ENCODE data around the gene GSTM2.

The GSTM2 gene

DNA sequence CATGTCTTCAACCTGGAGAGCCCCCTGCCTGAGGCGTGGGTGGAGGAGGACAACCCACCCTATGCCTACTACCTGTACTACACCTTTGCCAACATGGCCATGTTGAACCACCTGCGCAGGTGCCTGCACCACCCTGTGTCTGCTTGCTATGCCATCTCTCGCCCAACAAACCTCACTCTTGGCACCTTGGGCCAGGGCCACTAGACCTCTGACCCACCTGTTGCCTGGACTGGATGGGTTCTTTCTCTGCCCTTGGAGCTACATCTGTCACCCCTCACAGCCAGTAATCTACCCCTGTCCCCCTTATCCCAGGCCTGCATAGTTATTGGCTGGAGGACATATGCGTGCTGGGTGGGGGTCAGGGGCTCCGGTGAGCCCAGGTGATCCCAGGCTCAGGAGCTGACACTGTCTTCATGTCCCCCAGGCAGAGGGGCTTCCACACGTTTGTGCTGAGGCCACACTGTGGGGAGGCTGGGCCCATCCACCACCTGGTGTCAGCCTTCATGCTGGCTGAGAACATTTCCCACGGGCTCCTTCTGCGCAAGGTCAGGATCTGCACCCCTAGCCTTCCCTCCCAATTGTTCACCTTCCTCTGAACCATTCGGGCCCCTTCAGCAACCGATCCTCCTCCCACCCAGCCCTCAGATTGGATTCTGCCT, 38.4 kb upstream of the GSTM2 start:
- no peak for DNase-seq (ENCODE audit: low read depth)

- no peak for DNase-seq (ENCODE audit: low read depth)
These were observed 37.6 kb upstream of the GSTM2 start for GRCh38 chr1:109630081-109630897.

GRCh38 chr1:109630898-109631512, 36.9 kb upstream of the GSTM2 start:
- DNase-seq (ENCODE audit: low read depth) = no peak

DNA sequence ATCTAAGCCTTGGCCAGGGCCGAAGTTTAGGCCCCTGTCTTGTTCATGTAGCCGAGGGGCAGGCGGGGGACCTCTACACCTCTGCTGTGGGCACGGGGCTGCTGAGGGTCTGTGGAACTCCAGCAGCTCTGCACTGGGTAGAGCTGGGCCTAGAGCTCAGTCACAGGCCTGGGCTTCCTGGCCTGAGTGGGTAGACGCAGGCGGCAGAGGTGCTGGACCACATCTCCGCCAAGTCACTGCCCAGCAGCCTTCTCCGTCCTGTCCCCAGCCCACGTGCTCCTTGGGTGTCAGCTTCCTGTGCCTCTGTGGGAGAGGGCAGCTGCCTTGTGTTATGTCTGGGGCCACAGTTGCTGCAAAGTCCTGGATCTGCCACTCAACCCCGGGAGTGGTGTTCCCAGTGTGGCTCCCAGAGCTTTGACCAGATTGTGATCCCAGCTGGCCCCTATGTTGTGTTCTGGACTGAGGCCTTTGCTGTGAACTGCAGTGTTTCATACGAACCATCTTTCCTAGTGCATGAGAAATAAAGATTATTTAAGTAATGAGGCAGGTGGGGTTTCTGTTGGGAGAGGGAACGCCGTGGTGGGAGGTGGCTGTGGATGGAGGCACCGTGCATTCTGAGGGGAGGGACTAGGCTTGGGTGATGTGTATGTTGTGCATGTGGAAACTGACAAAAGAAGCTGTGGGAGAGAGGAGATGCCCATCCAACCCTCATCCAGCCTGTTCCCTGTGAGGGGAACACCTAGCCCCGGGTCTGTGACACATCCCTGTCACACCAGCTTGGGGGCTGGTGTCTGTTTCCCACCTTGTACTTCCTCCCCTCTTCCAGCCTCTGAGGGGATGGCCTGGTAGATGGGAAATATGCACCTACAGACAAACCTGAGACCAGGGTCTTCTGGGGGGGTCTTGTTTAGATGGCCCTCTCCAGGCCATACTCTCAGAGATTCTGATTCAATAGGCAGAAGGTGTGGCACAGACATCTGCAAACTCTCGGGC, 36.0 kb upstream of the GSTM2 start:
- no peak for DNase-seq (ENCODE audit: low read depth)

DNA sequence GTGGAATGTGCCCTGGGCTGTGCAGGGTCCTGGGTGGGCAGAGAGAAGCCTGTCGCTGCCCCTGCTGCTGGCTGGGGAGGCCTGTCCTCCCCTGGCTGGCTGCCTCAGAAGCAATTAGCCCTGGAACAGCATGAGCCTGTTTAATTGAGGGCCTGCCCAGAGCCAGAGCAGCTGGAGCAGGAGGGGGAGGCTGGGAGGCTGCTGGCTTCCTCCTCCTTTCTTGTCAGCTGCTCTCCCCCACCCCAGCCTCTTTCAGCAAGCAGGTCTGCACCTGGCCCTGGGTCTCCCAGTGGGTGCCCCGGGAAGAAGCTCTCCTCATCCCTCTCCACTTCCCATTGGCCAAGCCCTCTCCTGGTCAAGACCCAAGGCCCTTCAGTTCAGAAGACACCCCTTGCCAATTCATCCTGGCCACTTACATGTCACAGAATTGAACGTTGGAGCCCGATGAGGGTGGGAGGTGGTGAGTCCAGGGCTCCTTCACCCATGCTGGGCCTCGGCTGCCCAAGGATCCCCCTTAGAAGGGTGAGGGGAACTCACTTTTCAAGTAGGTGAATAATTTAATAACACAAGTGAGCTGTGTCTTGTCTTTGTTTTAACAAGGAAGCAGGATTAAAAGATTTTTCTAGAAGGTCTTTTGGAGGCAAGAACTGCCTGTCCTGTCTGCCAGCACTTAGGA, 35.0 kb upstream of the GSTM2 start:
- no peak for DNase-seq (ENCODE audit: low read depth)

DNA sequence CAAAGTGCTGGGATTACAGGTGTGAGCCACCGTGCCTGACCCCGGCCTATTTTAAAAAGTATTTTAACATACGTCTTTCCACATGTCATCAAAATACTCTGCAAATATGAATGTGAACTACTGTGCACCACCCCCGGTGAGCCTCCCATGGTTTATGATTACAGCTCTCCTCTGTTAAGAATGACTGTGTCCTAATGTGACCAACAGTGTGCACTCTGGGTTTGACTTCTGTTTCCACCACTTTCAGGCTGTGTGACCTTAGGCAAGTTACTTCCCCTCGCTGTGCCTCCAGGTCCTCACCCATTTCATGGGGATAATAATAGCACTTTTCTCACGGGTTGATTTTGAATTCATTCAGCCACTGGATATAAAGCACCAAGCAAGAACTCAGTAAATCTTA, 33.6 kb upstream of the GSTM2 start:
- no peak for DNase-seq (ENCODE audit: low read depth)

DNA sequence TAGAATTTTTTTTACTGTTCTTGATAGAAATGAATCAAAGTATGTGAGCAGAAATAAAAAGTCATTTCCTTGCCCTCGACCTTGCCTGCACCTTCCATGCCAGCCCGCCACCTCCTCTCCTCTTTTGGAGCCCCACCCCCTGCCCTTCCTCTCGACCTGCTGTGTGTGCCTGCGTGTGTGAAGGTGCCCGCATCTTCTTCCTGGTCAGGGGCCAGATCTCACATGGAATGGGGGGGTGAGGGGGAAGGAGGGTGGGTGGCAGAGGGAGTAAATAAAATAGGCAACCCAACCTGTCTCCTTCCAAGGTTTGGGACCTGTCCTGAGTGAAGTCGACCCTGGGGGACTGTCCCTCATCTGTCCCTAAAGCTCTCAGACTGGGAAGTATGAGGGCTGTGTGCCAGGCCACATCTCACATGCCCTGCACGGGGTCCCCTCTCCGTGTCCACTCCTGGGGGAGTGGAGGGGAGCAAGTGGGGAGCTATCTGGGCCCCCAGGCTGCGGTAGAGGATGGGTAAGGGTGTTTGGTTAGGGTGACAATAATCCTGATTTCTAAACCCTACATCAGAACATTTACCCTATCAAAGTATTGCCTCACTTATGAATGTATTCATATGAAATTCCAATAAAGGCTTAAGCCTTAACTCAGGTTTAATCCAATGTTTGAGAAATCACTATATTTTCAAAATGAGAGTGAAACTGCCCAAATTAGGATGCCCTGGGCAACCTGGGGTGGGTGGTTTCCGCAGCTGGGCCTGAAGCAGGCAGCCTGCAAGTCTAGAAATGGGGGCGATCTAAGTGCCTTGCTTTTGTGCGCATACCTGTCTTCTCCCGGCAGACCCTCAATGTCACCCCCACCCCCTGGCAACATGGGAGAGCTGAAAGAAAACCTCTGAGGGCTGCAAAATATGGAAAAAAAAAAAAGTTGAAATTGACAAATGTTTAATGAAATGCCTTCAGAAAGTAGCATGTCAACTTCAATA, 32.8 kb upstream of the GSTM2 start:
- DNase-seq (ENCODE audit: low read depth) = no peak

GRCh38 chr1:109635862-109636200, 32.0 kb upstream of the GSTM2 start:
- DNase-seq (ENCODE audit: low read depth) = no peak

DNA sequence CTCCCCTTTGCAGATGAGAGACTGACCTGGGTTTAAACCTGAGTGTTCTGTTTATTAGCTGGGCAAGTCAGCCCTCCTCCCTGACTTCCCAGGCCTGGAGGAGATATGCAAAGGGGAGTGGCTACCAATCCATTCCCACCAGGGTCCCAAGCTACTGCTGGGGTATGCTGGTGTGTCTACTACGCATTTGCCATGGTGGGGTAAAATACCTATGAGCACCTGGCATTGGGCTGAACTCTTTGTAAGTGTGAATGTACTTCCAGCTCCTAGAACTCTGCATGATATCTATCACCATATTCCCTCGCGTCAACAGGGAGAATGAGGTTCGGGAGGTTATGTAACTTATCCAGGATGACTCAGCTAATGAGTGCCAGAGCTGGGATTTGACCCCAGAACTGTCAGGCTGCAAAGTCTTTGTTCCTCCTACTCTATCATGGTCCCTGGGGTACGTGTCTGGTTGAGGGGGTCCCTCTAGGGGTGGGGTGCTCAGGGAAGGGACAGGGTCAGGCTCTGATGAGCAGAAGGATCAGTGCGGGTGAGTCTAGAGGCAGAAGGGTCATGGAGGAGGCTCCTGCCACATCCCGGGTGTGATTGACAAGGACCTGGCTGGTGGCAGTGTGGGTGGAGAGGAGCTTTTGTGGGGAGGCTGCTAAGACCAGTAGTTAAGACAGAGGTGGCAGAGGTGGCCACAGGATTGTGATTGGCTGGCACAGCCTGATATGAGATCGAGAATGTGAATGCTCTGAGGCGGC, 31.5 kb upstream of the GSTM2 start:
- no peak for DNase-seq (ENCODE audit: low read depth)

GRCh38 chr1:109637446-109637845, 30.4 kb upstream of the GSTM2 start:
- no peak for DNase-seq (ENCODE audit: low read depth)

- DNase-seq (ENCODE audit: low read depth) = no peak
These were observed 28.6 kb upstream of the GSTM2 start for GRCh38 chr1:109639063-109639840.

GRCh38 chr1:109639841-109640184, 28.0 kb upstream of the GSTM2 start:
- no peak for DNase-seq (ENCODE audit: low read depth)

GRCh38 chr1:109640285-109640865, 27.5 kb upstream of the GSTM2 start:
- DNase-seq (ENCODE audit: low read depth) = peak; percentile 89

DNA sequence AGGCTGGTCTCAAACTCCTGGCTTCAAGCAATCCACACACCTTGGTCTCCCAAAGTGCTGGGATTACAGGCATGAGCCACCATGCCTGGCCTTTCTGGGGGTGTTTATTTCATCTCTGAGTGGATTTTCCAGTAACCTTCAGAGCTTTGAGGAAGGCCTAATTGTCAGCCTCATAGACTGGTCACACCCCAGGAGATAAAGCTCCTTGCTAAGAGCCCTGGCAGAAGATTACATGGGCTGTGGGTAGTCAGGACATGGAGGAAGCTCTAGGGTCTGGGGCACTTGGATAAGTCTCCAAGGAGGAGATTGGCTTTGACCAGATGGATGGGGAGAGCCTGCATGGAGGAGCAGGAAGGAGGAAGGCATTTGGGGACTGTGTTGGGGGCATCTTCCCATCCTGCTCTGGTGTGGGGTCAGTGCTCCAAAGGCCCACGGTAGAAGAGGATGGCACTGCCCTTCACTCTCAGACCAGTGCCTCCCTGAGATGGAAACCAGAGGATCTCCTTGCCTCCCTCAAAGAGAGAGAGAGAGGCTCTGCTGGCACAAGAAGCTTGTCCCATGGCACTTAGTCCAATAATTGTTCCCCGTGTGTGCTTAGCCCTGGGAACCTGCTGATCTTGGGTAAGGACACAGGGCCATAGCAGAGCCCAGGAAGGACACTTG, 26.6 kb upstream of the GSTM2 start:
- no peak for DNase-seq (ENCODE audit: low read depth)

DNA sequence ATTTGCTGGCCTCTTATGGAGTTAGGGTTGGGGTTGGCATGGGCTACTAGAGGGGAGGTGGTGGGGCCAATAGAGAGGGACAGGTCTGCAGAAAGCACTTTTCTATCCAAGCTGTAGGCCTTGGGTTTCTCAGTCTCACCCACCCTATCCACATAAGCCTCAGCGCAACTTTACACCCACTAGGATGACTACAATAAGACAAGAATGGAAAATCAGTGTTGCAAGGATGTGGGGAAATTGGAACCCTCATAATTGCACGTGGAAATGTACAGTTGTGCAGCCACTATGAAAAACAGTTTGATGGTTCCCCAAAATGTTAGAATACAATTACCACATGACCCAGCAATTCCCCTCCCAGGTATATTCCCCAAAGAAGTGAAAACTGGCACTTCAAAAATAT, 26.0 kb upstream of the GSTM2 start:
- DNase-seq (ENCODE audit: low read depth) = no peak

DNA sequence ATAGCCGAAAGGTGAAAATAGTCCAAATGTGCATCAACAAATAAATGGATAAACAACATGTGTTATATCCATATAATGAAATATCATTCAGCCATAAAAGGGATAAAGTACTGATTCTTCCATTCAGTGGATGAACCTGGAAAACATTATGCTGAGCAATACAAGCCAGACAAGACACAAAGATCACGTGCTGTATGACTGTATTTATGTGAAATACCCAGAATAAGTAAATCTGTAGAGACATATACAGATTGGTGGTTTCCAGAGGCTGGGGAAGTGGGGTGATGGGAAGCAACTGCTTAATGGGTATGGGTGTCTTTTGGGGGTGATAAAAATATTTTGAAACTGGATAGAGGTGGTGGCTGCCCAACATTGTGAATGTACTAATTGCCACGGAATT, 25.2 kb upstream of the GSTM2 start:
- no peak for DNase-seq (ENCODE audit: low read depth)

DNA sequence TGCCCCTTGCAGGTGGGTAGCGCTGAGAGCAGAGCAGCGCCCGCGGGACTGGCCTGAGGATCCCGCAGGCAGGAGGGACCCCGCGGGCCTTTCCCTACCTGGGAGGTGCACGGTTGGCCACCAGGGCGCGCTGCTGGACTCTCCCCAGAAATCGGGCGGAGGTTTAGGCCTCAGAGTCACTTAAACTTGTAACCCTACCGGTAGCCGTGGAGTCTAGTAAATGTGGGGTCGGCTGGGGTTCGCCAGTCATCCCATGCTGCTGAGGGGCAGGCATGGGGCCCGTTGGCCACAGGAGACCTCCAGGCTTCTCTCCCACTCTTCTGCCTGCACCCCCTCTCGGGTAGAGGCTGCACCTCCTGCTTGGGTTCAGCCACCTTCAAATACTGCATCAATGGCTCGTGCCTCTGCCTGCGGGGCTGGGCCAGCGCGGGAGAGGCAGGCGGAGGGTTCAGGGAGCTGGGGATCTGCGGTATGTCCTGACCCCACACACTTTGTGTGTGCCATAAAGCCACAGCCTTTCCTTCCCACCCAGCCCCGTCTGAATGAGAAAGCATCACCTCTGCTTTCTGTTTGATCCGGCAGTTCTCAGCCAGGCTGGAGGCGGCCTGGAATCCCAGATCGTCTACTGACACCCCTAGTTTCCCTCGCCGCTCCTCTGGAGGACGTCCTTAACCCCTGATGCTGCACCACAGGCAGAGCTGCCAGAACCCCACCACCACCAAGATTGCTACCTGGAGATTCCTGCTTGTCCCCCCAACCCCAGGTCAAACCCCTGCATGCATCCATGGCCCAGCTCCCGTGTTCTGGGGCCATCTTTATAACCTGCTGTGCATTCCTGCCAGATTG, 24.2 kb upstream of the GSTM2 start:
- DNase-seq (ENCODE audit: low read depth) = peak; percentile 88
